ENCODE data around the gene MCM7.

The MCM7 gene

DNA sequence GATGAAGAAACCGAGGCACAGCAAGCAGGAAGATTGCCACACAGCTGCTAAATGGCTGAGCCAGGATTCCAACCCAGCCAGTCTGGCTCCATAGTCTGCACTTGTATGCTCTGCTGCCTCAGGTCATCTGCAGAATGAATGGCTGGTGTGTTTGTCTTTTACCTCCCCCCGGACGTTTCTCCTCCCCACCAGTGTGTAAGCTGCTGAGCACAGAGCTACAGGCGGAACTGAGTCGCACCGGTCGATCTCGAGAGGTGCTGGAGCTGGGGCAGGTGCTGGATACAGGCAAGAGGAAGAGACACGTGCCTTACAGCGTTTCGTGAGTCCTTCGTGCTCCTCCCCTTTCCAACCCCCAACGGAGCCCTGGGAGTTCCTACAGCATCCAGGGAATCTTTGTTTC is 20.9 kb upstream of the MCM7 start:
- no peak for DNase-seq

DNA sequence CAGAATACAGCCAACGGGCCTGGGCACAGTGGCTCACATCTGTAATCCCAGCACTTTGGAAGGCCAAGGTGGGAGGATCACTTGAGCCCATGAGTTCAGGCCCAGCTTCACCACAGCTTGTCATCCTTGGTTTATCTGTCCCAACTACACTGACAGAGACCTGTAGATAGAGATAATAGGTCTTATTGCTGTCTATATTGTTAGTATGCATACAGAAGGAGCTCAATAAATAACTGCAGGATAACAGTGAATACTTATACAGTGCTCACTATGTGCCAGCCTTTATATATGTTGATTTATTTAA is 19.5 kb upstream of the MCM7 start:
- DNase-seq: no peak

DNA sequence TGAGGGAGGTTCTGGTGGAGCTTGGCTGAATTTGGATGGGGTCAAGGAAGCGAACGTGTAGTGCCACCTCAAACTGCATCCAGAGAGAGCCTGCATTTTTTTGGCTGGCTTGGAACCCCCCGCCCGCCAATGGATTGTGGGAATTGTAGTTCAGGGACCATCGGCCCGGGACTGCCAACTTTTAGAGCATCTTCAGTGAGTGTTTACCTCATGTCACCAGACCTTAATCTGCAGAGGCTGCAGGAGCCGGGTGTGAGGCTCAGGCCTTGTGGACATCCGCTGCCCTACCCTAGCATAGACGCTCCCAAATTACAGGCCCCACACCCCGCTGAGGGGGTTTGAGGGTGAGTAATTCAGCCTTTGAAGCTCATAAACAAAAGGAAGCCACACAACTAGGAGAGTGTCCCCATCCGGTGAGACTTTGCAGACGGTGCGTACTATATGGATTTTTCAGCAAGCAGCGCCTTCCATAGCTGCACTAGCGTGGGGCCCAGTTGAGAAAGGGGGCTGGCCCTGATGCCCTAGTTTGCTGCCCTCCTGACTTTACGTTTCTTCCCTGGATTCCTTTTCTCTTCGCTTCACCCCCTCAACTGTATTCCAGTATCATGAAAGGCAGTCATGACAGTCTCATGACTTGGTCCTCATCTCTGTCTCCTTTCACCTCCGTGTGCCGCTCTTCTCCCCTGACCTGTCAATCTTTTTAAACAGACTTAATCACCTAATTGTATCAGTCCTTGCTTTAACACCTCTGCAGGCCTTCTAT is 19.0 kb upstream of the MCM7 start:
- DNase-seq: peak; percentile 65

DNA sequence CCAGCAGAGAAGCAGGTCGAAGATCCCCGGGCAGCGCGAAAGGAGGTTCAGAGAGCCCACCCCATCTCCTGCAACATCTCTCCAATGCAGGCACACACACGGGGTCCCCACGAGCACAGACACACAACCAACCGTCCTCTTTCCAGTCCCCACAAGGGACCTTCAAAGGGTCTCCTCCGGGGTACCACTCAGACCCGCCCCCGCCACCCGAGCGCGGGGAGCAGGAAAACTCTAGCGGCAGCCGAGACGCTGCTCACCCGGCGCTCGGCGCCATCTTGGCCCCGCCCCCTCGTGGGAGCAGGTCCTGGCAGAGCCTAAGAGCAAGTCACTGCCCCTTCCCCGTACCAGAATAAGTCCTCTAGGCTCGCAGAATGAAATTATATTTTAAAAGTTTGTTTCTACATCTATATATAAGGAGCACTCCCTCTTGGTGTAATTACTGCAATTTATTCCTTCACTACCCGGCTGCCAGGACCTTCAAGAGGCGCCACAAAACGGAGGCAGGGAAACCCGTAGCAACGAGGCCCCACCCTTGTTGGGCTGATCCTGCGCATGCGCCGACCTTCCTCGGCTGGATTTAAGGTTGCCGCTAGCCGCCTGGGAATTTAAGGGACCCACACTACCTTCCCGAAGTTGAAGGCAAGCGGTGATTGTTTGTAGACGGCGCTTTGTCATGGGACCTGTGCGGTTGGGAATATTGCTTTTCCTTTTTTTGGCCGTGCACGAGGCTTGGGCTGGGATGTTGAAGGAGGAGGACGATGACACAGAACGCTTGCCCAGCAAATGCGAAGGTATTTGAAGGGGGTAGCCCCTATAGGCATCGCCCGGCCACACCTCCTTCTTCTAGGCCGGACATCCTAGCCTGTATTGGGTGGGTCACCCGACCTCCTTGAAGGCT is 18.1 kb upstream of the MCM7 start, which contains the start of the genes CNPY4 and TAF6:
Gene CNPY4, plus strand, starts transcription at position 563 of the 898 bp plus-strand sequence. Its CDS starts 111 bp downstream, at position 674.
Gene TAF6, minus strand, starts transcription at position 287 of the 898 bp plus-strand sequence. CDS start 5,149 bp downstream, outside the sequence.
- peak; percentile 94 for DNase-seq

DNA sequence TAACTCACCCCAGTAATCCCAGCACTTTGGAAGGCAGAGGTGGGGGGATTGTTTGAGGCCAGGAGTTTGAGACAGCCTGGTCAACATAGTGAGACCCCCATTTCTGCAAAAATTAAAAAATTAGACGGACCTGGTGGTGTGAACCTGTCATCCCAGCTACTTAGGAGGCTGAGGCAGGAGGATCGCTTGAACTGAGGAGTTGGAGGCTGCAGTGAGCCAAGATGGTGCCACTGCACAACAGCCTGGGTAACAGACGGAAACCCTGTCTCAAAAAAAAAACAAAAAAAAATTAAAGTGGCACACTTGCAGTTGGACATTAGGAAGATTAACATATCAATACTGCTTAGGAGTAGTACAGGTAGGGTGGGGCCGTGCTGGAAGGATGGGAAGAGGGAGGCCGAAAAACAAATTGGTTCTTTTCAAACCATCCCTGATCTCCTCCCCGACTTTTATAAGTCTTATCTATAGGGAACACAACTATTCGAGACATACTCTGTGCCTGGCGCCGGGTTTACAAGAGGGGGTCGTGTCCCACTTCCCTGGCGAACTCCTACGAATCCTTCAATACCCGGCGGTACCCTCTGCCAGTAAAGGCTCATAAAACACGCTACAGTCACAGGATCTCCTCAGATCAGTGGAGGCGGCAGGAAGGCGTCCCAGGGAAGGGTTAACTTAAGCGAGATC is 17.3 kb upstream of the MCM7 start:
- DNase-seq: no peak

DNA sequence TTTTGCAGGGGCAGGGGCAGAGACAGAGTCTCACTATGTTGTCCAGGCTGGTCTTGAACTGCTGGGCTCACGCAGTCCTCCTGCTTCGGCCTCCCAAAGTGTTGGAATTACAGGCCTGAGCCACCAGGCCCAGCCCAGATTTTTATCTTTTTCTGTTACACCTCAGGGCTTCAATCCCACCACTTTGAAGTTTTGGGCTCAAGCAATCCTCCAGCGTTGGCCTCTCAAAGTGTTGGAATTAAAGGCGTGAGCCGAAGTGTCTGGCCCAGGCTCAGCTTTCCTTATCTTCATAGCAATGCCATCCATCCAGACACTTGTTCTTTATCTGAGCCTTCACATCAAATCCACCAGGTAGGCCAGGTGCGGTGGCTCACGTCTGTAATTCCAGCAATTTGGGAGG is 13.8 kb upstream of the MCM7 start:
- DNase-seq: no peak

DNA sequence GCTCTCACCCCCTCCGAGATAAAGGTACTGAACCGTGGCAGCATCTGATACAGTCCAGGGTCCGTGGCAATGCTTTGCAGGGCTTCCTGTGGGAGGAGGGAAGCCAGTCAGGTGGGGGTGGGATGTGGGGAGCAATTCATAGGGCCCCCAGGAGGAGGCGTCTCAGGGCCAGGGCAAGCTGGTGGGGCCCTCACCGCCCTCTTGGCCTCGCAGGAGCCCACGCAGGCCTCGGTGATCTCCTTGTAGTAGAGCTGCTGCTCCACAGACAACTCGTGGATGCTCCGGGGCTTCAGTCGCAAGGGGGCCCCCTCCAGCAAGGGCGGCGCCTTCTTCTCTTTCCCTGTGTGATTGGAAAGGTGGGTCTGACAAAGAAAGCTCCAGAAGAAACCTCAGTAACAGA is 10.7 kb upstream of the MCM7 start:
- no peak for DNase-seq

DNA sequence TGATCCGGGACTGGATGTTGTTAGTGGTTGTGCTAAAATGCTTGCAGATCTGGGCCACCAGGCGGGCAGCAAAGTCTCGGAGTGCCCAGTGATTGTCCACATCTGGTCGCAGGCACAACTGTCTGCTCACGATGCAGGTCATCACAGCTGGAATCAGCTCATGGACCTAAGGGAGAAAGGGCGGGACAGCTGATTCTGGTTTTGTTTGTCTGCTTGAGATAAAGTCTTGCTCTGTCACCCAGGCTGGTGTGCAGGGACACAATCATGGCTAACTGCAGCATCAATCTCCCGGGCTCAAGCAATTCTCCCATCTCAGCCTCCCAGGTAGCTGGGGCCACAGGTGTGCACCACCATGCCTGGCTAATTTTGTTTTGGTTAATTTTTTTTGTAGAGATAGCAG is 10.0 kb upstream of the MCM7 start:
- DNase-seq: no peak

DNA sequence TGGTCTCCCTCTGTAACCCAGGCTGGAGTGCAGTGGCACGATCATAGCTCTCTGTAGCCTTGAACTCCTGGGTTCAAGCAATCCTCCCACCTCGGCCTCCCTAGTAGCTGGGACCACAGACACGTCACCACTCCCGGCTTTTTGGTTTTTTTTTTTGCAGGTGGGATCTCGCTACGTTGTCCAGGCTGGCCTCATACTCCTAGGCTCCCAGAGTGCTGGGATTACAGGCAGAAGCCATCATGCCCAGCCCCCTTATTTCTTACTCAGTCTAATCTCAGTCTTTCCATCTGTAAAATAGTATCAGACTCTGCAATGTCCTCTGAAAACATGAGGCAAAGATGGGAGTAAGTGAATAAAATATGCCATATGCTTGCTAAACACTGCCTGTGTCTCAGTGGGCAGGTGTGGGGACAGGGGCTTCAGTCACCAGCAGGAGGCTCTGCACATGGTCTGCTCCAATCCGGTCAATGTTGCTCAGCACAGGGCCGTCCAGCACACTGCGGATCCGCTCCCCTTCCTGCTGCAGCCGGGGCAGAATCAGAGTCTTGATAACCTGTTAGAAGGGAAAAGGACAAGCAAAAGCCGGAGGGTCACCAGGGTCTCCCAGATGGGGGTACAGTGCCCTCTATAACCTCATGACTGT is 8.4 kb upstream of the MCM7 start:
- DNase-seq: no peak

DNA sequence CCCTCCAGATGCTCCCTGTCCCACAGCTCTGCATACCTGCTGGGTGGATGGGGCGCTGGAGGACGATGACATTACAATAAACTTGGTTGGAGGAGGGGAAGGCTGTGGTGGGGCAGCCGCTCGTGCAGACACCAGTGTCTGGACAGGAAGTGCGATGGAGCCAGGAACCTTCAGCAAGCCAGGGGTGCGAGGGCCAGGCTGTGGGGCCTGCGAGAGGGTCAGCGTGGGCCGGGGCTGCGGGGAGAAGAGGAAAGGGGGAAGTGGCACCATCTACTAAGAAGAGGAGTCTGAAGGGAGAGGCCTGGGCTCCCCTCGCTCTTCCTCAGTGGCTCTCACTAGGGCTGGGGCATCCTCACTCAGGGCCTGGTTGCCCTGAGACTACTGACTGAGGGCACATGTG is 6.7 kb upstream of the MCM7 start:
- DNase-seq: no peak

DNA sequence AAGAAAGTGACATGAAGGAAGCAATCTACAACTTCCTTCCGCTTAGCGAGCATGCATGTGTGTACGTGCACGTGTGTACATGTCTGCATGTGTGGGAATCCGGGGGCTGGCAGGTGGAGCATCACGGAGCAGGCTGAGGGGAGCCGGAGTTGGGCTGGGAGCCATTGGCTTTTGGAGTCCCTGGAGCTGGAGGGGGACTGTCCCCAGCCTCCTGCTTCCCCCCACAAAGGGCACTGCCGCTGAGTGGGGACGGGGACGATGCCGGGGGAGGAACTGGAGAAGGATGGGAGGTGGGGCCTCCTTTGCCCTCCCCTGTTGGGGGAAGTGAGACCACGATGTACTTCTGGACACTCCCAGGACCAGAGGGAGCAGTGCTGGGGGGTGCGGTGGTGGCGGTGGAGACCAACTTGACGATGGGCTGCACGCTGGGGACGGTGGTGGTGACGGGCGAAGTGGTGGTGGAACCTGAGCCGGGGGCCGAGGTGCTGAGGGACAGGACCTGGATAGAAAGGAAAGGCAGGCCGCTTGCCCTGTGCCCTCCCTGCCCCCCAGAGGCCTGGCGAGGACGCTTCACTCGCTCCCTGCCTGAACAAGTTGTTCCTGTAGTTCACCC is 6.0 kb upstream of the MCM7 start:
- DNase-seq: no peak

DNA sequence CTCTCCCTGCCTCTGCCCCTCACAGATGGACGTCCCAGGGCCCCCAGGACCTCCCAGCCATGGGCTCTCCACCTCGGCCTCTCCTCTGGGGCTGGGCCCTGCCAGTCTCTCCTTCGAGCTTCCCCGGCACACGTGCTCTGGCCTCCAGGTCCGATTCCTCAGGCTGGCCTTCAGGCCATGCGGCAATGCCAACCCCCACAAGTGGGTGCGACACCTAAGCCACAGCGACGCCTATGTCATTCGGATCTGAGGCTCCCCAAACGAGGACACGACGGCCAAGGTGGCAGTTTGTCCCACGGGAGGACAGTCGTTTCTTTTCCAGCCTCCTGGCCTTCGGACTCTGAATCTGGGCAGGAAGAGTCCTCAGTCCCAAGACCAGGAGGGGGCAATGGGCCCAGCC is 5.4 kb upstream of the MCM7 start:
- DNase-seq: no peak

DNA sequence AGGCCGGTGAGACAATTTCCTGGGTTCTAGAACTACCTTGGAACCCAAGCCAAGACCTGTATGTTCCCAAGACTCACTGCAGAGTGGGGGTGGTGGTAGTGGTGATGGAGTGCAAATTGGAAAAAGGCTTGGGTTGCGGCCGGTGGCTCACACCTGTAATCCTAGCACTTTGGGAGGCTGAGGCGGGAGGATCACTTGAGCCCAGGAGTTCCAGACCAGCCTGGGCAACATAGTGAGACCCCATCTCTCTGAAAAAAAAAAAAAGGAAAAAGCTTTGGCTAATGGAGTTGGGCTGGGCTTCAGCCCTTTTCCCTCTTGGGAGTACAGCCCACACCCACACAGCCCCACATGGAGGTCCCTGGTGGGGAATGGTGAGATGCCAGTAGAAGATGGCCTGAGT is 4.3 kb upstream of the MCM7 start:
- no peak for DNase-seq

DNA sequence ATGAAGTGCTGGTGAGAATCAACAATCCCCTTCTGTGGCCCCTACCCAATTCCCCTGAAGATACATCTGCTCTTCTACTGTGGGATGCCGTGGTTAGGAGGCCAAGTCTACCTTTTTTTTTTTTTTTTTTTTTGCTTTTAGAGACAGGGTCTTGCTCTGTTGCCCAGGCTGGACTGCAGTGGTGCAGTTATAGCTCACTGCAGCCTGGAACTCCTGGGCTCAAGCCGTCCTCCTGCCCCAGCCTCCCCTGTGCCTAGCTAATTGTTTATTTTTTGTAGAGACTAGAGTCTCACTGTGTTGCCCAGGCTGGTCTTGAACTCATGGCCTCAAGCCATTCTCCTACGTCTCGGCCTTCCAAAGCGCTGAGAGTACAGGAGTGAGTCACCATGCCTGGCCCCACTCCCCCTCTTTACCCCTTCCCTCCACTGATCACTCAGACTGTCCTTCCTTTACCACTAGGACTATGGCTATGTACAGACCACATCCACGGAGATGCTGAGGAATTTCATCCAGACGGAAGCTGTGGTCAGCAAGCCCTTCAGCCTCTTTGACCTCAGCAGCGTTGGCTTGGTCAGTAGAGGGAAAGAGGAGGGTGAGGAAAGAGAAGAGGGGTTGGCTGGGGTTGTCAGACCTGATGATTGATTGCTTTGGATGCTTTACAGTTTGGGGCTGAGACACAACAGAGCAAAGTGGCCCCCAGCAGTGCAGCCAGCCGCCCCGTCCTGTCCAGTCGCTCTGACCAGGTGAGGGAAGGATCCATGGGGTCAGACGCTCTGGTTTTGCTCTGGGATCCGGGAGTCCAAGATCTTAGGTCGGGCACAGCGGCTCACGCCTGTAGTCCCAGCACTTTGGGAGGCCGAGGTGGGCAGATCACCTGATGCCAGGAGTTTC is 2.0 kb upstream of the MCM7 start:
- DNase-seq: no peak

DNA sequence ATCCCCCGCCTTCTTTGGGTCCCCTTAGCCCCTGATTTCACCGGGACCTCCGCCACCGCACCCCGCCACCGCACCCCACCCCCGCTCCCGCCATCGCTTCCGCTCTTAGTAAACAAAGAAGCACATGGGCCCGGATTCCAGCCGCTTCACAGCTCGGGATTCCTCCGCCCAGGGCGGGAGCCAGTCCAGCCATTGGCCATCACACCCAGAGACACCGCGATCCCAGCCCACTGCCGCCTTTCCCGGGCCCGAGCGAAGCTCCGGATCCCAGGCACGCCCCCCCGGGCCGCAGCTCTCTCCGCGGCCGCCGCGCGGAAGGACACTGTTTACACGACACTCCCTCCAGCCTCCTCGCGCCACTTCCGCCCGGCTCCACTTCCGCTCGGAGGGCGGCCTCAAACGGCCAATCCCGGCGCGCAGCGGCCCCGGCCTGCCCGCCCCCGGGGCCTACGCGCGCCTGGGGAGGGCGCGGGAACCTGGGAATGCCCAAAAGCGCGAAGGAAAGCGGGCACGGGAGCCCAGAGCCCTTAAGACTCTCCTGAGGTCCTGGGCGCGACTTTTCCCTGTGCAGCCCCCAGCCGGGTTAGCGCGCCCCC is 679 bp downstream of the MCM7 start:
- DNase-seq: peak; percentile 98

DNA sequence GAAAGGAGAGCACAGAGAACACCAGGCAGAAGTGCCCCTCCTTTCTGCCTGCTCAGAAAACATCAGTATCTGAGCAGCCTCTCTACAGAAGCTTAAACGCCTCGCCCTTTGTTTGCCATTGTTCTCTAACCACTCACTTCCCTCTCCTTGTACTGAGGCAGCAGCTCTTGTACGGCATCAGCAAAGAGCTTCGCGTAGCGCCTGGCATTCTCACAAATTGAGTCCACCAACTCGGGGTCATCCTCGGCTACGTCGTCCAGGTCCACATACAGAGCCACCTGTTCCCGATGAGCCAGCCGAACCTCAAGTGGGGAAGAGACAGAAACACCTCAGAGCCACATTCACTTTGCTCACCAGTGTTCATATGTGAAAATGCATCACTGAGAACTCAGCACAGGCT is 1.7 kb downstream of the MCM7 start:
- no peak for DNase-seq

DNA sequence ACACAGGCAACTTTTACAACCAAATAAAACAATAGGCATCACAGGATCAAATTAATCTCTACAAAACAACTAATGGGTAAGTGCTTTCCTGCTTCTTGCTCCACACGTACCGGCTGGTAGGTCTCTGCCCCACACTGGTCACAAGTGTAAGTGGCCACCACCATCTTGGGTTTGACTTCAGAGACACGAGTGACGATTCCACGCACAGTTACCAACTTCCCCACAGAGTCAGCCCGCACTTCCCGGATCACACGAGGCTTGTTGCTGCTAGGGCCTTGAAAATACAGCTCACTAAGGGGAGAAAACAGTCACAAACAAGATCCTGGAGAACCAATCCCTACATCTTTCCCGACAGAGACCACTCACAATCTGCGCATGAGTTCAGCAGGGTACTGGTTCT is 2.3 kb downstream of the MCM7 start:
- DNase-seq: no peak

DNA sequence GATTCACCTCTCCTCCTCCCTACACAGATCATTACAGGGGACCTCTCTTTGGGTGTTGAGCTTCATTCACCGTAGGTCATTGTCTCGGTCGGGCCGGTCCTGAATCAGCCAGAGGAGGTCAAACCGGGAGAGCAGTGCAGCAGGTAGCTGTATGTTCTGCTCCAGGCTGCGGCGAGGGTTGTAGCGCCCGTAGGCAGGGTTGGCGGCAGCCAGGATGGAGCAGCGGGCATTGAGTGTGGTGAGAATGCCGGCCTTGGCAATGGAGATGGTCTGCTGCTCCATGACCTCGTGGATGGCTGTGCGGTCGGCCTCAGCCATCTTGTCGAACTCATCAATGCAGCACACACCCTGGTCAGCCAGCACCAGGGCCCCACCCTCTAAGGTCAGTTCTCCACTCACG is 5.5 kb downstream of the MCM7 start:
- no peak for DNase-seq

DNA sequence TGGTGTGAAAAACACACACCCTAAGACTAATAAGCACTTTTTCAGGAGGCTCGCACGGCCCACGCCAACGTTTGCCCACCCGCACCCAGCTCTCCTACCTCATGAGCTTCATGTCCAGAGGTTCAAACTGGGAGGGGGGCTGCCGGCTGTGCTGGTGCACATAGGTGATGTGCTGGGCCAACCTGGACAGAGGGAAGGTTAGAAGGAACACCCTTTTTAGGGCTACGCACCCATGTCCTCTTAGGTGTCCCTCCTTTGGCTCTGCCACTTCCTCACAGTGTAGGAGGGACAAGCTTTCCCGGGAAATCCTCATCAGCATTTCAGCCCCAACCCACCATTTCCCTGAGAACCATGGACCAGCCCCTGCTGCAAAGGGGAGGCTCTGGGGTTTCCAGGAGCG is 5.9 kb downstream of the MCM7 start:
- no peak for DNase-seq

DNA sequence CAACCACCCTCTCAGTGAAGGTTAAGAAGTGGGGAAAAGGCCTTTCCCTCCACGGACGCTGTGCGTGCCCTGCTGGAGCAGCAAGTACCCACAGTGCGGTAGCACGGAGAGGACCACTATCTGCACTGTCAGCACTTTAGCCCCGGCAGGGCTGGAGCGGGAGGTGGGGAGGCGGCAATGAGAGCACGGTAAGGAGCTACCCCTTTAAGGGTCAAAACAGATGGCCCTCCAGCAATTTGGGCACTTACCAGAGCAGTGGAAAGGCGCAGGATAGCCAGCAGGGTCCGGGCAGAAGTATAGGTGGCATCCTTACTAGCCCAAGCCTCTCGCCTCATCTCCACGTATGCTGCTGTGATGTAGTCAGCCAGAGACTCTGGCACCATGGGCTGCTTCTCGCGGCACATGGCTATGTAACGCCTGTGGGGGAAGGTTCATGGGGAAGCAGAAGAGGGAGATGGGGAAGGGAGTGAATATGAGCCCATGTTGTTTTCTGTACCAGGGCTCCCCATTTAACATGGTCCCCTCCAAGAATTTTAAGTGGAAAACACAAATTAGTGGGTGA is 7.2 kb downstream of the MCM7 start:
- DNase-seq: no peak

DNA sequence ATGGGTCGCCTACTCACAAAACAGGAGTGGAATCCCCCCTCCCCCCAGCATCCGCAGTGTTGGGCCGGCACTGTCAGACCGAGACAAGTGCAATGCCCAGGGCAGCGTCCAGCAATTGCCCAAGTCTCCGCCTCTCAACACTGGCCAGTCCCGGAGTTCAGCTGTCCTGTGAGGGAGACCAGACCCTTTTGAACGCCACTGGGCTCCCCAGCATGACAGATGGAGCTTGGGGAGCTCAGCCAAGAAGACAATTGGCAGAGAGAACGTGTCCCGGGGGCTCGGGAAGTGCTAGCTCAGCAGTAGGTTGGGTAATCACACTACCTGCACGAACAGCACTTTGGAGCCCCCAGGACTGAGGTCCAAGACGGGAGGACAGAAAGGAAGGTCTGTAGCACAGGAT is 7.7 kb downstream of the MCM7 start:
- no peak for DNase-seq
